WTC11 (cell line): ENCODE measurements around the gene LRRC7. TPM values are rescaled to one million over a fixed set of nuclear protein-coding genes. Genes with fewer than 3 reads are reported as not detected.

Source experiments
- ATAC-seq: fragments of 200-7000 bp; cut with Tn5 transposase; 2 replicates; pipeline ENCODE4 v1.10.0; 2021; ENCODE audit warnings: mild to moderate bottlenecking, moderate library complexity
- CTCF ChIA-PET: fragments of 300-600 bp; sonication (Branson Sonifier 250); formaldehyde crosslinking; loops from one replicate; lab custom pipeline; 2021; ENCODE audit warnings: antibody characterized with exemption; lab: Charles Lee
- POLR2A ChIA-PET: fragments of 350-600 bp; sonication (Branson Sonifier 250); formaldehyde crosslinking; loops from one replicate; lab custom pipeline; 2021; ENCODE audit warnings: antibody characterized with exemption; lab: Charles Lee
- DNase-seq: peaks from one replicate; pipeline ENCODE4 v3.0.0; 2021; ENCODE audit warnings: low spot score
- H3K27ac Mint-ChIP-seq: 2 replicates; pipeline ENCODE4 v1.8.0; 2021; ENCODE audit warnings: mixed read lengths
- H3K27me3 Mint-ChIP-seq: 2 replicates; pipeline ENCODE4 v1.8.0; 2021; ENCODE audit warnings: low read depth, mild to moderate bottlenecking, moderate library complexity, mixed read lengths
- H3K36me3 Mint-ChIP-seq: 2 replicates; pipeline ENCODE4 v1.8.0; 2021; ENCODE audit warnings: mixed read lengths
- H3K4me1 Mint-ChIP-seq: 2 replicates; pipeline ENCODE4 v1.8.0; 2022; ENCODE audit warnings: mixed read lengths
- H3K4me3 Mint-ChIP-seq: 2 replicates; pipeline ENCODE4 v1.8.0; 2021; ENCODE audit warnings: mild to moderate bottlenecking, moderate library complexity, mixed read lengths
- H3K9me3 Mint-ChIP-seq: 2 replicates; pipeline ENCODE4 v1.8.0; 2021; ENCODE audit warnings: mixed read lengths
- E2F4 ChIP-seq: sonication (generic); formaldehyde crosslinking; IDR thresholded peaks from 2 replicates; pipeline ENCODE4 v1.8.1; 2022; ENCODE audit warnings: low read depth, mild to moderate bottlenecking, moderate library complexity, missing genetic modification reagents, borderline replicate concordance
- E2F5 ChIP-seq: sonication (generic); formaldehyde crosslinking; IDR thresholded peaks from 2 replicates; pipeline ENCODE4 v1.8.1; 2022; ENCODE audit warnings: mild to moderate bottlenecking, moderate library complexity, missing genetic modification reagents
- ESRRA ChIP-seq: sonication (generic); formaldehyde crosslinking; IDR thresholded peaks from 2 replicates; pipeline ENCODE4 v1.8.1; 2022; ENCODE audit warnings: mild to moderate bottlenecking, missing genetic modification reagents, borderline replicate concordance
- FOXJ3 ChIP-seq: sonication (generic); formaldehyde crosslinking; IDR thresholded peaks from 2 replicates; pipeline ENCODE4 v1.9.0; 2021; ENCODE audit warnings: missing genetic modification reagents, mild to moderate bottlenecking, borderline replicate concordance
- IRF2 ChIP-seq: sonication (generic); formaldehyde crosslinking; IDR thresholded peaks from 2 replicates; pipeline ENCODE4 v1.8.0; 2022; ENCODE audit warnings: low read depth, missing genetic modification reagents, borderline replicate concordance
- JAZF1 ChIP-seq: fragments of 250-450 bp; sonication (Bioruptor Pico); IDR thresholded peaks from 2 replicates; pipeline ENCODE4 v1.9.0; 2021; ENCODE audit warnings: moderate library complexity, mild to moderate bottlenecking, inconsistent platforms
- MLX ChIP-seq: sonication (generic); formaldehyde crosslinking; IDR thresholded peaks from 2 replicates; pipeline ENCODE4 v1.8.1; 2023; ENCODE audit warnings: mild to moderate bottlenecking, missing genetic modification reagents, moderate library complexity
- NFYB ChIP-seq: sonication (generic); formaldehyde crosslinking; conservative IDR thresholded peaks from 2 replicates; pipeline ENCODE4 v1.8.0; 2022; ENCODE audit warnings: low read depth, missing genetic modification reagents
- ZNF138 ChIP-seq: sonication (generic); formaldehyde crosslinking; conservative IDR thresholded peaks from 2 replicates; pipeline ENCODE4 v1.8.1; 2022; ENCODE audit warnings: mild to moderate bottlenecking, moderate library complexity, missing genetic modification reagents
- ZNF425 ChIP-seq: fragments of 250-450 bp; sonication (Bioruptor Pico); conservative IDR thresholded peaks from 2 replicates; pipeline ENCODE4 v1.9.0; 2021; ENCODE audit warnings: mild to moderate bottlenecking
- ZNF671 ChIP-seq: fragments of 250-450 bp; sonication (Bioruptor Pico); IDR thresholded peaks from 2 replicates; pipeline ENCODE4 v1.8.0; 2021; ENCODE audit warnings: mild to moderate bottlenecking
- ZSCAN18 ChIP-seq: fragments of 250-450 bp; sonication (Bioruptor Pico); IDR thresholded peaks from 2 replicates; pipeline ENCODE4 v2.1.2; 2022; ENCODE audit warnings: mild to moderate bottlenecking, moderate library complexity
- total RNA-seq: library from RNA; stranded (reverse); gene quantifications from 3 replicates; pipeline ENCODE4 v1.2.3, GENCODE V29; 2021
- TF ChIP-seq, protein P1 (sequence below): sonication (generic); formaldehyde crosslinking; IDR thresholded peaks from 2 replicates; pipeline ENCODE4 v1.8.0; 2022; ENCODE audit warnings: mild to moderate bottlenecking, missing genetic modification reagents
- TF ChIP-seq, protein P2 (sequence below): sonication (generic); formaldehyde crosslinking; IDR thresholded peaks from 2 replicates; pipeline ENCODE4 v1.8.0; 2023; ENCODE audit warnings: missing genetic modification reagents
- TF ChIP-seq, protein P3 (sequence below): sonication (generic); formaldehyde crosslinking; IDR thresholded peaks from 2 replicates; pipeline ENCODE4 v1.8.0; 2022; ENCODE audit warnings: mild to moderate bottlenecking, missing genetic modification reagents
- TF ChIP-seq, protein P4 (sequence below): sonication (generic); formaldehyde crosslinking; IDR thresholded peaks from 2 replicates; pipeline ENCODE4 v1.8.1; 2022; ENCODE audit warnings: missing genetic modification reagents, borderline replicate concordance

Gene LRRC7
- total RNA-seq, 1 experiment from 2014 or later = not detected

GRCh38 chr1:69643266-69643665 lies 75.5 kb downstream of the LRRC7 start:
- ATAC-seq = no peak
- H3K27me3 Mint-ChIP-seq = no peaks in the 10 kb centered on the region
- CTCF ChIA-PET = no interaction called here
- no peak for DNase-seq
- TF ChIP-seq FOXJ3 (CRISPR knock-in tag) (no peak), MLX (no peak), JAZF1 (CRISPR knock-in tag) (no peak), IRF2 (CRISPR knock-in tag) (no peak), ZNF425 (no peak)
- no peaks in the 10 kb centered on the region for H3K36me3 Mint-ChIP-seq
- peaks cover 2% of the 10 kb centered on the region for H3K4me1 Mint-ChIP-seq
- no peak overlapping the region for H3K27ac Mint-ChIP-seq
- H3K4me3 Mint-ChIP-seq = no peak overlapping the region
- H3K9me3 Mint-ChIP-seq = no peaks in the 10 kb centered on the region
- POLR2A ChIA-PET = no interaction called here

DNA sequence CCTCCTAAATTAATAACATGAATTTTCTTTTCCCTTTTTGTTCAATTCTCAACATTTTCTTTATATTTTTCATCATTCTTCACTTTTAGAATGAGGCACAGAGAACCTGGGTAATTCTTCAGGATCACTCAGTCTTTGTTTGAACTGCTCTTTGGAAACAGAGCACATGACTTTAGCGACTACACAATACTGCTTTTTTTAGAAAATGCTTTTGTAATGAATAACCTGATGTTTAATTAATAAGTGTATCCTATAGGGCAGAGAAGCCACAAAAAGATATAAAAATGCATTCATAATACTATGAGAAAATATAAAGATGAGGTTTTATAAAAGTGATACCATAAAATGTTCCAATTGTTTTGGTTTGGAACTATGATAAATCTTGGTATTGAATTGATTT lies 77.8 kb downstream of the LRRC7 start:
- no peak for ATAC-seq
- H3K27ac Mint-ChIP-seq = no peak overlapping the region
- DNase-seq = no peak
- CTCF ChIA-PET = no interaction called here
- TF ChIP-seq E2F5 (CRISPR knock-in tag) (no peak), ZSCAN18 (no peak), MLX (no peak)
- TF ChIP-seq, protein P1, sequence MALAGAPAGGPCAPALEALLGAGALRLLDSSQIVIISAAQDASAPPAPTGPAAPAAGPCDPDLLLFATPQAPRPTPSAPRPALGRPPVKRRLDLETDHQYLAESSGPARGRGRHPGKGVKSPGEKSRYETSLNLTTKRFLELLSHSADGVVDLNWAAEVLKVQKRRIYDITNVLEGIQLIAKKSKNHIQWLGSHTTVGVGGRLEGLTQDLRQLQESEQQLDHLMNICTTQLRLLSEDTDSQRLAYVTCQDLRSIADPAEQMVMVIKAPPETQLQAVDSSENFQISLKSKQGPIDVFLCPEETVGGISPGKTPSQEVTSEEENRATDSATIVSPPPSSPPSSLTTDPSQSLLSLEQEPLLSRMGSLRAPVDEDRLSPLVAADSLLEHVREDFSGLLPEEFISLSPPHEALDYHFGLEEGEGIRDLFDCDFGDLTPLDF (CRISPR knock-in tag) = no peak
- TF ChIP-seq, protein P2, sequence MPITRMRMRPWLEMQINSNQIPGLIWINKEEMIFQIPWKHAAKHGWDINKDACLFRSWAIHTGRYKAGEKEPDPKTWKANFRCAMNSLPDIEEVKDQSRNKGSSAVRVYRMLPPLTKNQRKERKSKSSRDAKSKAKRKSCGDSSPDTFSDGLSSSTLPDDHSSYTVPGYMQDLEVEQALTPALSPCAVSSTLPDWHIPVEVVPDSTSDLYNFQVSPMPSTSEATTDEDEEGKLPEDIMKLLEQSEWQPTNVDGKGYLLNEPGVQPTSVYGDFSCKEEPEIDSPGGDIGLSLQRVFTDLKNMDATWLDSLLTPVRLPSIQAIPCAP (CRISPR knock-in tag) = no peak
- TF ChIP-seq, protein P3, sequence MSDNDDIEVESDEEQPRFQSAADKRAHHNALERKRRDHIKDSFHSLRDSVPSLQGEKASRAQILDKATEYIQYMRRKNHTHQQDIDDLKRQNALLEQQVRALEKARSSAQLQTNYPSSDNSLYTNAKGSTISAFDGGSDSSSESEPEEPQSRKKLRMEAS = no peak
- TF ChIP-seq, protein P4, sequence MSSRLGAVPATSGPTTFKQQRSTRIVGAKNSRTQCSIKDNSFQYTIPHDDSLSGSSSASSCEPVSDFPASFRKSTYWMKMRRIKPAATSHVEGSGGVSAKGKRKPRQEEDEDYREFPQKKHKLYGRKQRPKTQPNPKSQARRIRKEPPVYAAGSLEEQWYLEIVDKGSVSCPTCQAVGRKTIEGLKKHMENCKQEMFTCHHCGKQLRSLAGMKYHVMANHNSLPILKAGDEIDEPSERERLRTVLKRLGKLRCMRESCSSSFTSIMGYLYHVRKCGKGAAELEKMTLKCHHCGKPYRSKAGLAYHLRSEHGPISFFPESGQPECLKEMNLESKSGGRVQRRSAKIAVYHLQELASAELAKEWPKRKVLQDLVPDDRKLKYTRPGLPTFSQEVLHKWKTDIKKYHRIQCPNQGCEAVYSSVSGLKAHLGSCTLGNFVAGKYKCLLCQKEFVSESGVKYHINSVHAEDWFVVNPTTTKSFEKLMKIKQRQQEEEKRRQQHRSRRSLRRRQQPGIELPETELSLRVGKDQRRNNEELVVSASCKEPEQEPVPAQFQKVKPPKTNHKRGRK (CRISPR knock-in tag) = no peak
- peaks cover 7% of the 10 kb centered on the region for H3K4me1 Mint-ChIP-seq
- POLR2A ChIA-PET = no interaction called here
- H3K36me3 Mint-ChIP-seq = no peaks in the 10 kb centered on the region
- H3K9me3 Mint-ChIP-seq = no peaks in the 10 kb centered on the region
- no peaks in the 10 kb centered on the region for H3K27me3 Mint-ChIP-seq
- H3K4me3 Mint-ChIP-seq = no peak overlapping the region

GRCh38 chr1:69648486-69648885 lies 80.8 kb downstream of the LRRC7 start:
- Mint-ChIP-seq H3K36me3 (no peaks in the 10 kb centered on the region), H3K9me3 (no peaks in the 10 kb centered on the region), H3K4me3 (no peak overlapping the region), H3K27ac (no peak overlapping the region), H3K27me3 (no peaks in the 10 kb centered on the region), H3K4me1 (peaks cover 7% of the 10 kb centered on the region)
- ATAC-seq = peak; percentile 85
- ChIA-PET POLR2A (no interaction called here), CTCF (interaction anchor here (1.6 kb wide), 1 partner anchor 52 kb away, joined by 4 read pairs; no protein-coding TSS in a partner anchor)
- no peak for TF ChIP-seq ESRRA (CRISPR knock-in tag)
- TF ChIP-seq ZNF671 (CRISPR knock-in tag) = no peak
- TF ChIP-seq E2F4 (CRISPR knock-in tag) = no peak
- TF ChIP-seq NFYB (CRISPR knock-in tag) = no peak
- no peak for TF ChIP-seq ZNF138 (CRISPR knock-in tag)
- DNase-seq = no peak
